ENCODE results near the gene S100A4.
"Not testable (repeated sequence)": the region's sequence is repeated elsewhere in the genome, so short reads cannot be mapped to it uniquely, and the experiment has no call there.

The S100A4 gene

DNA sequence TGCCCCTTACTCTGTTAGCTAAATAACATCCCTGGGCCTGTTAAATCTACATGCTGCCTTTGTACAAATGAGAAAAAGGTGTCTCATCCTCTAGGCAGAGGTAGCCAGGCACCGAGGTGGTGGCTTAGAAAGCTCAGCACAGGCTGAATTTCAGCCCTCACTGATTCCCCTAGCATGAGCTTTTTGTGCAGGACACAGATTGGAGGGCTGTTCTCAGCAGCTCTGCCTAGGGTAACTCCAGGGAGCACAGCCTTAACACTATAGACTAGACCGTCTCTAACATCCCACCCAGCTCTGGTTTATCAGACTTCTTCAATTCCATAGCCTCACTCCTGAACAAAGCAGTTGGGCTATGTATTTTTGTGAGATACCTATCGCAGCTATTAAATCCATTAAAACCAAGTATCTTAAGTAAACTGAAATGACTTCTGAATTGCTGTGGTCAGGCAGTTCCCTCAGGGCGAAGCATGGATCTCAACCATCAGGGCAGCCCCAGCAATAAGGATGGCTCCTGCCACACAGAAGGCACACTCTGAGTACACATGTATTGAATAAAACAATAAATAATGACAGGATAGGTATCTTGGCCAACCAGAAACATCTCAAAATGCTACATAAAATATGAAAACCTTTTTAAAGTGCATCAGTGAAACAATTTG is 24.7 kb downstream of the S100A4 start:
- POLR2A ChIA-PET: no interaction called here
- DNase-seq (ENCODE audit: extremely low spot score): no peak
- TF ChIP-seq, protein P1, sequence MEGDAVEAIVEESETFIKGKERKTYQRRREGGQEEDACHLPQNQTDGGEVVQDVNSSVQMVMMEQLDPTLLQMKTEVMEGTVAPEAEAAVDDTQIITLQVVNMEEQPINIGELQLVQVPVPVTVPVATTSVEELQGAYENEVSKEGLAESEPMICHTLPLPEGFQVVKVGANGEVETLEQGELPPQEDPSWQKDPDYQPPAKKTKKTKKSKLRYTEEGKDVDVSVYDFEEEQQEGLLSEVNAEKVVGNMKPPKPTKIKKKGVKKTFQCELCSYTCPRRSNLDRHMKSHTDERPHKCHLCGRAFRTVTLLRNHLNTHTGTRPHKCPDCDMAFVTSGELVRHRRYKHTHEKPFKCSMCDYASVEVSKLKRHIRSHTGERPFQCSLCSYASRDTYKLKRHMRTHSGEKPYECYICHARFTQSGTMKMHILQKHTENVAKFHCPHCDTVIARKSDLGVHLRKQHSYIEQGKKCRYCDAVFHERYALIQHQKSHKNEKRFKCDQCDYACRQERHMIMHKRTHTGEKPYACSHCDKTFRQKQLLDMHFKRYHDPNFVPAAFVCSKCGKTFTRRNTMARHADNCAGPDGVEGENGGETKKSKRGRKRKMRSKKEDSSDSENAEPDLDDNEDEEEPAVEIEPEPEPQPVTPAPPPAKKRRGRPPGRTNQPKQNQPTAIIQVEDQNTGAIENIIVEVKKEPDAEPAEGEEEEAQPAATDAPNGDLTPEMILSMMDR (IDR thresholded peaks at IDR 0.05; ENCODE audit: control extremely low read depth, extremely low read depth, low read depth, missing control alignments): no peak
- CTCF ChIA-PET: interaction anchor here (0.9 to 4.8 kb wide), 9 partner anchors 10 to 97 kb away, joined by 3 to 30 read pairs (median 4); no protein-coding TSS in a partner anchor

DNA sequence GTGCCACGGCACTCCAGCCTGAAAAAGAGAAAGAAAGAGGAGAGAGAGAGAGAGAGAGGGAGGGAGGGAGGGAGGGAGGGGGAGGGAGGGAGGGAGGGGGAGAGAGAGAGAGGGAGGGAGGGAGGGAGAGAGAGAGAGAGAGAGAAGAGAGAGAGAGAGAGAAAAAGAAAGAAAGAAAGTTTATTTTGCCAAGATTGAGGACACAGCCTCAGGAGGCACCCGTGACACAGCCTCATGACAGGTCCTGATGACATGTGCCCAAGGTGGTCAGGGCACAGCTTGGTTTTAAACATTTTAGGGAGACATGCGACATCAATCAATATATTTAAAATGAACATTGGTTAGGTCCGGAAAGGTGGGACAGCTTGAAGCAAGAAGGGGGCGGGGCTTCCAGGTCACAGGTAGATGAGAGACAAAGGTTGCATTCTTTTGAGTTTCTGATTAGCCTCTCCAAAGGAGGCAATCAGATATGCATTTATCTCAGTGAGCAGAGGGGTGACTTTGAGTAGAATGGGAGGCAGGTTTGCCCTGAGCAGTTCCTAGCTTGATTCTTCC is 25.4 kb downstream of the S100A4 start:
- POLR2A ChIA-PET: not testable (repeated sequence)

DNA sequence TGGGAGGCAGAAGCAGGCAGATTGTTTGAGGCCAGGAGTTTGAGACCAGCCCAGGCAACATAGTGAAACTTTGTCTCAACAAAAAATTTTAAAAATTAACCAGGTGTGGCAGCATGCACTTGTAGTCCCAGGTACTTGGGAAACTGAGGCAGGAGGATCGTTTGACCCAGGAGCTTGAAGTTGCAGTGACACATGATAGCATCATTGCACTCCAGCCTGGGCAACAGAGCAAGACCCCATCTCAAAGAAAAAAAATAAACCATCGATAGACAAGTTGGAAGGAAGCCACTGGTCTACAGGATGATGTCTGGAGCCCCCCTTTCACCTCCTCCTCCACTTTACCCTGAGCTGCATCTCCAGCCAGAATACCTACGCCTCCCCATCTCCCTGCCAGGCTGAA is 26.4 kb downstream of the S100A4 start:
- no peak for DNase-seq (ENCODE audit: extremely low spot score)
- POLR2A ChIA-PET: no interaction called here
- TF ChIP-seq, protein P1 (IDR thresholded peaks at IDR 0.05; ENCODE audit: control extremely low read depth, extremely low read depth, low read depth, missing control alignments): no peak
- CTCF ChIA-PET: interaction anchor here (3.1 to 4.8 kb wide), 2 partner anchors 8 to 12 kb away, joined by 10 to 30 read pairs; no protein-coding TSS in a partner anchor

More for the DNA sequence above, 25.4 kb downstream of the S100A4 start:
- not testable (repeated sequence) for DNase-seq (ENCODE audit: extremely low spot score)
- CTCF ChIA-PET: interaction anchor here (0.9 to 4.8 kb wide), 7 partner anchors 9 to 48 kb away, joined by 3 to 30 read pairs (median 4); no protein-coding TSS in a partner anchor

DNA sequence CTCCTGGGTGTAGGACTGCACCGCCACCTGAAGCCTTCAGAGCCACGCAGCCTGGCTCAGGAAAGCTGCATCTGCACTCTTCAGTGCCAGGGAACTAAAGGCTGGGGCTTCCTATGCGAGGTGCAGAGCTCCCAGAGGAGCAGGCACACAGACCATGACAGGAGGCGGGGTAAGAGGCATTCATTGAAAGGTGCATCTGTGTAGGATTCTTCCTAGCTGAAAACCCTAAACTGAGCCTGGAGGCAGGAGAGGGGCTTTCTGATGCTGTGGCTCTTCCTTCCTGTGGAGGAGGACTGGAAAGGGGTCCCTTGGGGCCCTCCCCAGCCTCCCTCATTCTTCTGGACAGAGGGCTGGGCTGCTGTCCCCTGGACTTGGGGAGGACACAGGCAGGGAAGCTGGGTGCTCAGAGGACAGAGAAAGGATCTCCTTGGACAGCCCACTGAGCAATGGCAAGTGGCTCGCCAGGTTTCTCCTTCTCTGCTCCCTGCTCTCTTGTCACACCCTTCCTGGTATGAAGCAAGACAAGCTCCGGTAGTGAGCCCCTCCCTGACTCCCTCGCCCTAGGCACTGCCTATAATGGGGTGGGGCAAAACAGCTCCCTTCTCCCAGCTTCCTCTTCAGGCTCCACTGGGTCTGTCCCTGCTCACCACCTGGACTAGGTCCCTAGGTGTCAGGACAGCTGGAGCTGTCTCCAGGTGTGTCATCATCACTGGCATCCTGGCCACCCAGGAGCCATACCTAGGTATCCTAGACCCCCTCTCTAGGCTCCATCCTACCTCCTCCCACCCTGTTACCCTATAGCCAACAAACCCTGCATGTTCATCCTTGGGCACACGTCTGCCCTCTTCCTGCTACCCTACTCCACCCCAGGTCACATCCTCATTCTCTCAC is 29.9 kb downstream of the S100A4 start:
- CTCF ChIA-PET: interaction anchor here (0.6 to 5.6 kb wide), 6 partner anchors 10 to 233 kb away, joined by 3 to 26 read pairs (median 6); no protein-coding TSS in a partner anchor
- no peak for DNase-seq (ENCODE audit: extremely low spot score)
- POLR2A ChIA-PET: no interaction called here
- TF ChIP-seq, protein P1 (IDR thresholded peaks at IDR 0.05; ENCODE audit: control extremely low read depth, extremely low read depth, low read depth, missing control alignments): no peak

DNA sequence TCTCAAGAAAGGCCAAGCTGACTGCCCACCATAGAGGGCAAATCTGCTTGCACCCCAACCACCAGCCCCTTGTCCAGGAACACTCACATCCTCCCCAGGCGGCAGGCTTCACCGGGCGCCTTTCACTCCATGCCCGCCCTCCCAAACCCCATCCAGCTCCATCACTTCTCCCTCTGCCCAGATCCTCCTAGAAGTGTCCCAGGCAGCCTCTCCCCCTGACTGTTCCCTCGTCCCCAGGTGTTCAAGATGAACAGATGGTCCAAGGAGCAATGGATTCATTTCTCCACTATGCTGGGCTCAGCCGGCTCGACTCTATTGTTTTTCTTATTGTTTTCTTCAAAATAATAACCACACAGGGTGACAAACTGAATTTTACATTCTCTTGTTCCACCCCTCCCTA is 31.9 kb downstream of the S100A4 start:
- TF ChIP-seq, protein P1 (IDR thresholded peaks at IDR 0.05; ENCODE audit: control extremely low read depth, extremely low read depth, low read depth, missing control alignments): no peak
- ChIA-PET CTCF (interaction anchor here (1.2 to 5.6 kb wide), 3 partner anchors 13 to 55 kb away, joined by 3 to 26 read pairs (median 7); no protein-coding TSS in a partner anchor), POLR2A (no interaction called here)
- DNase-seq (ENCODE audit: extremely low spot score): no peak

DNA sequence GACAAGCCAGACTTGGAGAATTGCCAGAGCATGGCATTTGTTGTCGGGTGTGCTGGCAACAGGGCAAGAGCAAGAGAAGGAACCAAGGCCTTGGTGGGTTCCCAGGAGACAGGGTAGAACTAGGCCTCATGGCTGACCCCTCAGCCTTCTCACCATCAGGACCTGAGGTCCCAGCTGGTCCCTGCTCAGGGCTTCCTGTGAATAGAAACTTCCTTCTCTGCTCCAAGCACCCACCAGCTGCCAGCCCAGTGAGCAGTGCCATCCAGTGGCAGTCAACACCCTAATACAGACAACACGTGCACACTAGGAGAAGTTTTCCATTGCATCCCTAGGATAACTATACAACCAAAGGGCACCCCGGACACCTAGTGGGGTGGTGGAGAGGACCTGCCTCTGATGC is 32.6 kb downstream of the S100A4 start:
- ChIA-PET POLR2A (no interaction called here), CTCF (interaction anchor here (5.6 kb wide), 1 partner anchor 56 kb away, joined by 26 read pairs; no protein-coding TSS in a partner anchor)
- no peak for DNase-seq (ENCODE audit: extremely low spot score)
- TF ChIP-seq, protein P1 (IDR thresholded peaks at IDR 0.05; ENCODE audit: control extremely low read depth, extremely low read depth, low read depth, missing control alignments): no peak
